ENCODE measurements around the gene RNASEH2B.

The RNASEH2B gene

GRCh38 chr13:50990065-50990817 is 80.7 kb downstream of the RNASEH2B start:
- Histone ChIP-seq H3K4ac (ENCODE audit: low read depth in 1 of 2, low read length in 2 of 2) (no peak overlapping the region), H4K8ac (ENCODE audit: low read length) (no peak overlapping the region), H3K27ac (ENCODE audit: low read length, poor library complexity, severe bottlenecking) (no peak overlapping the region), H2AFZ (ENCODE audit: low read depth, low read length) (no peak overlapping the region), H2BK120ac (ENCODE audit: low read depth, low read length) (no peak overlapping the region), H3K4me3 (ENCODE audit: insufficient read depth in 1 of 2, low read depth in 1 of 2, low read length in 2 of 2) (peak overlapping the region in 1 of 2 experiments; percentile 65), H3K36me3 (ENCODE audit: control insufficient read depth in 1 of 2, insufficient read depth in 2 of 2, low read depth in 1 of 2, low read length in 2 of 2) (no peaks in the 10 kb centered on the region), H3K9me3 (ENCODE audit: control insufficient read depth, low read length) (no peaks in the 10 kb centered on the region), H2BK15ac (ENCODE audit: low read depth, poor library complexity, severe bottlenecking) (no peak overlapping the region), H3K79me1 (replicated peaks; ENCODE audit: low read length, poor library complexity, severe bottlenecking) (no peaks in the 10 kb centered on the region), H2AK5ac (ENCODE audit: low read length, severe bottlenecking) (no peak overlapping the region), H4K91ac (ENCODE audit: low read length) (no peak overlapping the region), H3K18ac (ENCODE audit: low read depth in 1 of 2, low read length in 2 of 2) (peak overlapping the region in 1 of 2 experiments; percentile 56), H3K4me2 (ENCODE audit: low read length, poor library complexity, severe bottlenecking) (no peak overlapping the region), H3K9ac (ENCODE audit: low read length) (peak overlapping the region; percentile 60), H3K27me3 (ENCODE audit: control insufficient read depth in 1 of 2, insufficient read depth in 1 of 2, low read length in 2 of 2) (peaks cover 5 to 17% of the 10 kb centered on the region in 2 experiments), H3K14ac (ENCODE audit: low read length in 2 of 2) (no peak overlapping the region), H3K23ac (ENCODE audit: low read length in 2 of 2) (no peak overlapping the region), H2BK5ac (ENCODE audit: low read depth, low read length, poor library complexity, severe bottlenecking) (no peak overlapping the region), H2BK12ac (ENCODE audit: low read length in 2 of 2) (no peak overlapping the region), H3K4me1 (ENCODE audit: control insufficient read depth, insufficient read depth, low read depth, low read length) (peaks cover 2% of the 10 kb centered on the region)
- DNase-seq = no peak
- whole genome bisulfite sequencing = 50% methylated on average over 10 of the region's 11 CpGs

GRCh38 chr13:50990818-50991506 is 81.4 kb downstream of the RNASEH2B start:
- WGBS = 64% methylated on average over 16 of the region's 22 CpGs
- Histone ChIP-seq H3K4me1 (ENCODE audit: control insufficient read depth, insufficient read depth, low read depth, low read length) (peaks cover 2% of the 10 kb centered on the region), H3K4me2 (ENCODE audit: low read length, poor library complexity, severe bottlenecking) (no peak overlapping the region), H2BK120ac (ENCODE audit: low read depth, low read length) (no peak overlapping the region), H3K23ac (ENCODE audit: low read length in 2 of 2) (no peak overlapping the region), H4K91ac (ENCODE audit: low read length) (peak overlapping the region; percentile 43), H3K4ac (ENCODE audit: low read depth in 1 of 2, low read length in 2 of 2) (no peak overlapping the region), H4K8ac (ENCODE audit: low read length) (peak overlapping the region; percentile 5), H2AK5ac (ENCODE audit: low read length, severe bottlenecking) (no peak overlapping the region), H3K27me3 (ENCODE audit: control insufficient read depth in 1 of 2, insufficient read depth in 1 of 2, low read length in 2 of 2) (peaks cover 5 to 17% of the 10 kb centered on the region in 2 experiments), H3K14ac (ENCODE audit: low read length in 2 of 2) (peak overlapping the region in 1 of 2 experiments; percentile 19), H2BK5ac (ENCODE audit: low read depth, low read length, poor library complexity, severe bottlenecking) (no peak overlapping the region), H3K4me3 (ENCODE audit: insufficient read depth in 1 of 2, low read depth in 1 of 2, low read length in 2 of 2) (peak overlapping the region in 1 of 2 experiments; percentile 65), H3K79me1 (replicated peaks; ENCODE audit: low read length, poor library complexity, severe bottlenecking) (no peaks in the 10 kb centered on the region), H3K27ac (ENCODE audit: low read length, poor library complexity, severe bottlenecking) (no peak overlapping the region), H3K18ac (ENCODE audit: low read depth in 1 of 2, low read length in 2 of 2) (peak overlapping the region in 1 of 2 experiments; percentile 52), H2BK12ac (ENCODE audit: low read length in 2 of 2) (peak overlapping the region; percentile 1 to 61), H3K36me3 (ENCODE audit: control insufficient read depth in 1 of 2, insufficient read depth in 2 of 2, low read depth in 1 of 2, low read length in 2 of 2) (no peaks in the 10 kb centered on the region), H2BK15ac (ENCODE audit: low read depth, poor library complexity, severe bottlenecking) (no peak overlapping the region), H2AFZ (ENCODE audit: low read depth, low read length) (no peak overlapping the region), H3K9ac (ENCODE audit: low read length) (peak overlapping the region; percentile 60), H3K9me3 (ENCODE audit: control insufficient read depth, low read length) (no peaks in the 10 kb centered on the region)
- peak; percentile 80 for DNase-seq

- 77% methylated on average over 6 of the region's 6 CpGs for WGBS
Measured at GRCh38 chr13:50991579-50992521, 82.3 kb downstream of the RNASEH2B start.

More at GRCh38 chr13:50991579-50992521, 82.3 kb downstream of the RNASEH2B start:
- Histone ChIP-seq H2AFZ (ENCODE audit: low read depth, low read length) (no peak overlapping the region), H2AK5ac (ENCODE audit: low read length, severe bottlenecking) (no peak overlapping the region), H3K27ac (ENCODE audit: low read length, poor library complexity, severe bottlenecking) (no peak overlapping the region), H3K4me2 (ENCODE audit: low read length, poor library complexity, severe bottlenecking) (no peak overlapping the region), H3K4me3 (ENCODE audit: insufficient read depth in 1 of 2, low read depth in 1 of 2, low read length in 2 of 2) (no peak overlapping the region), H3K4ac (ENCODE audit: low read depth in 1 of 2, low read length in 2 of 2) (no peak overlapping the region), H3K36me3 (ENCODE audit: control insufficient read depth in 1 of 2, insufficient read depth in 2 of 2, low read depth in 1 of 2, low read length in 2 of 2) (no peaks in the 10 kb centered on the region), H3K27me3 (ENCODE audit: control insufficient read depth in 1 of 2, insufficient read depth in 1 of 2, low read length in 2 of 2) (peaks cover 5 to 17% of the 10 kb centered on the region in 2 experiments), H3K23ac (ENCODE audit: low read length in 2 of 2) (no peak overlapping the region), H3K9me3 (ENCODE audit: control insufficient read depth, low read length) (no peaks in the 10 kb centered on the region), H2BK120ac (ENCODE audit: low read depth, low read length) (no peak overlapping the region), H2BK5ac (ENCODE audit: low read depth, low read length, poor library complexity, severe bottlenecking) (no peak overlapping the region), H3K4me1 (ENCODE audit: control insufficient read depth, insufficient read depth, low read depth, low read length) (peaks cover 2% of the 10 kb centered on the region), H2BK15ac (ENCODE audit: low read depth, poor library complexity, severe bottlenecking) (no peak overlapping the region), H4K8ac (ENCODE audit: low read length) (no peak overlapping the region), H2BK12ac (ENCODE audit: low read length in 2 of 2) (peak overlapping the region in 1 of 2 experiments; percentile 61), H3K14ac (ENCODE audit: low read length in 2 of 2) (peak overlapping the region in 1 of 2 experiments; percentile 19), H3K79me1 (replicated peaks; ENCODE audit: low read length, poor library complexity, severe bottlenecking) (no peaks in the 10 kb centered on the region), H4K91ac (ENCODE audit: low read length) (peak overlapping the region; percentile 43), H3K18ac (ENCODE audit: low read depth in 1 of 2, low read length in 2 of 2) (peak overlapping the region in 1 of 2 experiments; percentile 52), H3K9ac (ENCODE audit: low read length) (peak overlapping the region; percentile 60)
- peak; percentile 29 for DNase-seq

Data from mesenchymal stem cell (in vitro differentiated cells and primary cell).